Left renal pelvis (tissue), 4 donors: ENCODE data around the gene SIRT3. TPM values are rescaled to one million over a fixed set of nuclear protein-coding genes. Genes with fewer than 3 reads are reported as not detected.
A peak's percentile ranks its signal among the peaks of the same experiment; 100 is the strongest.
"Not testable (repeated sequence)": the region's sequence is repeated elsewhere in the genome, so short reads cannot be mapped to it uniquely, and the experiment has no call there.

Experiments
- DNase-seq, 4 donors: peaks; one replicate each; pipeline ENCODE4 v3.0.0-alpha.2; 2013; ENCODE audit warnings: low read depth in 4 of 4, low spot score in 3 of 4
- polyA plus RNA-seq, 4 donors: library from polyadenylated mRNA; unstranded; fragments of 120-200 nt; gene quantifications; one replicate each; pipeline ENCODE4 v1.2.1, GENCODE V29; 2013; ENCODE audit not compliant: insufficient read length in 4 of 4

Gene SIRT3
- polyA plus RNA-seq, 4 donors, result 22.6 to 38.2 (median 25.7) TPM

- DNase-seq, result no peak
Measured at GRCh38 chr11:244376-244775, 8.2 kb upstream of the SIRT3 start.

- DNase-seq, result no peak
Measured at GRCh38 chr11:241634-242033, 5.5 kb upstream of the SIRT3 start.

- no peak for DNase-seq
Measured at GRCh38 chr11:240315-240714, 4.2 kb upstream of the SIRT3 start.

- DNase-seq, result not testable (repeated sequence)
Measured at GRCh38 chr11:238346-238745, 2.2 kb upstream of the SIRT3 start.

- DNase-seq, result peak in 3 of 4 donors; percentile 62 to 75 (median 70)
Measured at GRCh38 chr11:236774-237767, 929 bp upstream of the SIRT3 start, which contains the start of gene PSMD13. TSS of gene PSMD13 (plus strand) at chr11:236976. CDS start at chr11:237050, 74 bp downstream.

GRCh38 chr11:235609-235996 lies 539 bp downstream of the SIRT3 start:
- peak in 1 of 4 donors; percentile 23 for DNase-seq

GRCh38 chr11:235180-235579 lies 962 bp downstream of the SIRT3 start:
- DNase-seq, result no peak

- DNase-seq, result no peak
Measured at GRCh38 chr11:232783-233565, 3.2 kb downstream of the SIRT3 start.

GRCh38 chr11:230431-230830 lies 5.7 kb downstream of the SIRT3 start:
- no peak for DNase-seq

GRCh38 chr11:227824-228379 lies 8.2 kb downstream of the SIRT3 start:
- DNase-seq, result no peak

GRCh38 chr11:225734-226453 lies 10.2 kb downstream of the SIRT3 start:
- no peak for DNase-seq

GRCh38 chr11:224424-224823 lies 11.7 kb downstream of the SIRT3 start:
- DNase-seq, result no peak

GRCh38 chr11:223884-224283 lies 12.3 kb downstream of the SIRT3 start:
- DNase-seq, result no peak

- DNase-seq, result no peak
Measured at GRCh38 chr11:223026-223789, 12.9 kb downstream of the SIRT3 start.

- no peak for DNase-seq
Measured at GRCh38 chr11:221998-222789, 13.9 kb downstream of the SIRT3 start.

- no peak for DNase-seq
Measured at GRCh38 chr11:221539-221938, 14.6 kb downstream of the SIRT3 start.

- DNase-seq, result not testable (repeated sequence)
Measured at GRCh38 chr11:220641-221215, 15.4 kb downstream of the SIRT3 start.

- DNase-seq, result no peak
Measured at GRCh38 chr11:218815-219593, 17.1 kb downstream of the SIRT3 start.
